Left lung (tissue), 10 donors: ENCODE results near the gene ATP1A4. TPM values are rescaled to one million over a fixed set of nuclear protein-coding genes. Genes with fewer than 3 reads are reported as not detected.

Experiments
- ATAC-seq: fragments of 200-7000 bp; cut with Tn5 transposase; one replicate; pipeline ENCODE4 v1.9.1; 2020; ENCODE audit warnings: moderate library complexity
- DNase-seq, 4 donors: peaks; one replicate each; pipeline ENCODE4 v3.0.0-alpha.2; 2013 to 2020
- H3K27ac ChIP-seq, 2 donors: fragments of 200-600 bp; sonication (generic) in 1 of 2; one replicate each; pipeline versions ENCODE4 v1.5.0 to v1.8.0; 2020 to 2021
- H3K27me3 ChIP-seq, 2 donors: fragments of 200-600 bp; sonication (generic) in 1 of 2; one replicate each; pipeline versions ENCODE4 v1.5.0 to v1.8.0; 2020 to 2021
- H3K36me3 ChIP-seq, 2 donors: fragments of 200-600 bp; sonication (generic) in 1 of 2; one replicate each; pipeline versions ENCODE4 v1.5.0 to v1.8.0; 2020 to 2021
- H3K4me1 ChIP-seq, 2 donors: fragments of 200-600 bp; one replicate each; pipeline ENCODE4 v1.8.0; 2021
- H3K4me3 ChIP-seq, 2 donors: fragments of 200-600 bp; sonication (generic) in 1 of 2; one replicate each; pipeline versions ENCODE4 v1.5.0 to v1.8.0; 2020 to 2021; ENCODE audit warnings: mild to moderate bottlenecking in 1 of 2
- H3K9me3 ChIP-seq, 2 donors: fragments of 200-600 bp; sonication (generic) in 1 of 2; one replicate each; pipeline versions ENCODE4 v1.5.0 to v1.8.0; 2020 to 2021
- intact Hi-C, 2 donors: fragments of 100-400 bp; cut with DNase I; formaldehyde crosslinking; loops; one replicate each; pipeline versions ENCODE4 v1.11.2 to v1.14.2; 2022
- polyA plus RNA-seq, 6 donors: library from polyadenylated mRNA; unstranded; fragments of 120-200 nt; gene quantifications; one replicate each; pipeline ENCODE4 v1.2.1, GENCODE V29; 2013; ENCODE audit not compliant: insufficient read length in 6 of 6
- total RNA-seq, 2 donors: library from RNA; stranded (reverse); fragmentation: NEBNext Ultra II Directional; extraction: Animal tissue kit (Norgen Biotek cat#: 25700); gene quantifications; one replicate each; pipeline ENCODE4 v1.2.1, GENCODE V29; 2021
- TF ChIP-seq, protein P1 (sequence below), 2 donors: fragments of 200-600 bp; sonication (generic) in 1 of 2; IDR thresholded peaks; one replicate each; pipeline versions ENCODE4 v1.5.0 to v1.8.0; 2021; ENCODE audit warnings: antibody characterized with exemption in 2 of 2
- donor health status: DM: no; HTN: yes; CAD: no.
- donor health status: DM: no; HTN: no; CAD: no.

The ATP1A4 gene
- total and polyA plus RNA-seq, 8 donors, result 0.10 to 0.26 (median 0.17) TPM; not detected in 2

DNA sequence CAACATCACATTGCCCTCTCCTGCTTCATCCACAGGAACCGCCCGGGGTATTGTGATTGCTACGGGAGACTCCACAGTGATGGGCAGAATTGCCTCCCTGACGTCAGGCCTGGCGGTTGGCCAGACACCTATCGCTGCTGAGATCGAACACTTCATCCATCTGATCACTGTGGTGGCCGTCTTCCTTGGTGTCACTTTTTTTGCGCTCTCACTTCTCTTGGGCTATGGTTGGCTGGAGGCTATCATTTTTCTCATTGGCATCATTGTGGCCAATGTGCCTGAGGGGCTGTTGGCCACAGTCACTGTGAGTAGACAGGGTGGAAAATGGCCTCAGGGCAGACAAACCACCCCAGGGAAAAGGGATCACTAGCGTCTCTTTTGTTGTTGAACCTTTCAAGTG lies 12.7 kb downstream of the ATP1A4 start:
- intact Hi-C loops, result no loop called here
- H3K27me3 ChIP-seq, result peaks cover 0 to 6% of the 10 kb centered on the region in 2 donors
- no peak overlapping the region for H3K4me3 ChIP-seq
- ATAC-seq, result no peak
- no peaks in the 10 kb centered on the region for H3K36me3 ChIP-seq
- H3K4me1 ChIP-seq, result peaks cover 0 to 14% of the 10 kb centered on the region in 2 donors
- TF ChIP-seq, protein P1, sequence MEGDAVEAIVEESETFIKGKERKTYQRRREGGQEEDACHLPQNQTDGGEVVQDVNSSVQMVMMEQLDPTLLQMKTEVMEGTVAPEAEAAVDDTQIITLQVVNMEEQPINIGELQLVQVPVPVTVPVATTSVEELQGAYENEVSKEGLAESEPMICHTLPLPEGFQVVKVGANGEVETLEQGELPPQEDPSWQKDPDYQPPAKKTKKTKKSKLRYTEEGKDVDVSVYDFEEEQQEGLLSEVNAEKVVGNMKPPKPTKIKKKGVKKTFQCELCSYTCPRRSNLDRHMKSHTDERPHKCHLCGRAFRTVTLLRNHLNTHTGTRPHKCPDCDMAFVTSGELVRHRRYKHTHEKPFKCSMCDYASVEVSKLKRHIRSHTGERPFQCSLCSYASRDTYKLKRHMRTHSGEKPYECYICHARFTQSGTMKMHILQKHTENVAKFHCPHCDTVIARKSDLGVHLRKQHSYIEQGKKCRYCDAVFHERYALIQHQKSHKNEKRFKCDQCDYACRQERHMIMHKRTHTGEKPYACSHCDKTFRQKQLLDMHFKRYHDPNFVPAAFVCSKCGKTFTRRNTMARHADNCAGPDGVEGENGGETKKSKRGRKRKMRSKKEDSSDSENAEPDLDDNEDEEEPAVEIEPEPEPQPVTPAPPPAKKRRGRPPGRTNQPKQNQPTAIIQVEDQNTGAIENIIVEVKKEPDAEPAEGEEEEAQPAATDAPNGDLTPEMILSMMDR (IDR thresholded peaks at IDR 0.05), result no peak
- H3K27ac ChIP-seq, result no peak overlapping the region
- no peak for DNase-seq
- no peaks in the 10 kb centered on the region for H3K9me3 ChIP-seq

DNA sequence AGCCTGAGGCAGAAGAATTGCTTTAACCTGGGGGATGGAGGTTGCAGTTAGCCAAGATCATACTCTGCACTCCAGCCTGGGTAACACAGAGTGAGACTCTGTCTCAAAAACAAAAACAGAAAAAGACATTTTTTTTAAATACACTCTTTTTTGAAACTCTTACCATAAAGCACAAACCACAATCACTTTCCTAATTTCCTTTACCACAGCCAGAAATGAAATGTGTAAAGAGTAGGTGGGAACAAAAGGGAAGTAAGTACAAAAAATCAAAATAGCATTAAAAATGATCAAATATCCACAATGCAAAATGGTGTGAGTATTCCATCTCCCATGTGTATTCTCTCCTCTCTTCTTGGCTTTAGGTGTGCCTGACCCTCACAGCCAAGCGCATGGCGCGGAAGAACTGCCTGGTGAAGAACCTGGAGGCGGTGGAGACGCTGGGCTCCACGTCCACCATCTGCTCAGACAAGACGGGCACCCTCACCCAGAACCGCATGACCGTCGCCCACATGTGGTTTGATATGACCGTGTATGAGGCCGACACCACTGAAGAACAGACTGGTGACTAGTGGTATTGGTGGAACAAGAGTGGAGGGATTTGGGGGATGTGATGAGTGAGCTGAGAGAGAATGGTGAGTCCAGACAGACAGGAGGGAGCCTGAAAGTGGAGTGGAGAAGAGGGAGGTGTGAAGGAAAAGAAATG lies 14.9 kb downstream of the ATP1A4 start:
- H3K36me3 ChIP-seq, result no peaks in the 10 kb centered on the region
- DNase-seq, result no peak
- H3K9me3 ChIP-seq, result no peaks in the 10 kb centered on the region
- peaks cover 0 to 14% of the 10 kb centered on the region in 2 donors for H3K4me1 ChIP-seq
- H3K4me3 ChIP-seq, result no peak overlapping the region
- TF ChIP-seq, protein P1 (IDR thresholded peaks at IDR 0.05), result no peak
- intact Hi-C loops, result no loop called here
- no peak for ATAC-seq
- H3K27ac ChIP-seq, result no peak overlapping the region
- H3K27me3 ChIP-seq, result peaks cover 0 to 6% of the 10 kb centered on the region in 2 donors

DNA sequence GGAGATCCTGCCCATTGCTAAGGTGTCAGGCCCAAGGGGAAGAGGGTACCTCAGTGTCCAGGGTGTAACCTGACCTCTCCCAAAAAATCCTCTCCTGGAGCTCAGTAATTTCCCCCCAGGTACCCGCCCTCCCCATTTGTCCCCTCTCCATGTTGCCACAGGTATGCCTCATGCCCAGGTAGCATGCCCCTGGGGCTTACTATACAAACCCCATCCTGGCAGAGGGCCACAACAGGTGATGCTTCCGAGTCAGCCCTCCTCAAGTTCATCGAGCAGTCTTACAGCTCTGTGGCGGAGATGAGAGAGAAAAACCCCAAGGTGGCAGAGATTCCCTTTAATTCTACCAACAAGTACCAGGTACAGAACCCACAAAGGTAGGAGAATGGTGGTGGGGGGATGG lies 15.7 kb downstream of the ATP1A4 start:
- Histone ChIP-seq H3K27ac (no peak overlapping the region), H3K27me3 (peaks cover 0 to 6% of the 10 kb centered on the region in 2 donors), H3K9me3 (no peaks in the 10 kb centered on the region), H3K4me1 (peaks cover 0 to 9% of the 10 kb centered on the region in 2 donors), H3K4me3 (no peak overlapping the region), H3K36me3 (no peaks in the 10 kb centered on the region)
- DNase-seq (no peak), ATAC-seq (no peak)
- intact Hi-C loops, result no loop called here
- TF ChIP-seq, protein P1 (IDR thresholded peaks at IDR 0.05), result no peak

DNA sequence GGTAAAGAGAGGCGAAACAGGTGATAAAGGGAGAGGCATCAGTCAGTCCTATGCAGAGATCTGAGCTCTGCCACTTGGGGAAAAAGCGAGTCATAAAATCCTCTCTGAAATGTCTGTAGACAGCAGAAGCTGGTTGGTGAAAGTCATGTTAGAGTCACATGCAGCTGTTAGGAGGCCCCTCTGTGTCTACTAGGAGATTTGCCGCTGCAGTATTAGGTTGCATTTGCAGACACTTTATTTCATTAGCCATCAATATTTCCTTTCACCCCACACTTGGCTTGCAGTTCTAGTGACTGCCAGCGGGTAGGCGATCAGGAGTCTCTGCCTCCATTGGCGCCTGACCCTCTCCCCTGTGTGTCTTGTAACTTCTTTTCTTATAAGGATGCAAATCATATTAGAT lies 16.2 kb downstream of the ATP1A4 start:
- no peak for ATAC-seq
- no peak overlapping the region for H3K27ac ChIP-seq
- peaks cover 0 to 9% of the 10 kb centered on the region in 2 donors for H3K4me1 ChIP-seq
- intact Hi-C loops, result no loop called here
- peaks cover 0 to 6% of the 10 kb centered on the region in 2 donors for H3K27me3 ChIP-seq
- no peaks in the 10 kb centered on the region for H3K9me3 ChIP-seq
- H3K4me3 ChIP-seq, result no peak overlapping the region
- TF ChIP-seq, protein P1 (IDR thresholded peaks at IDR 0.05), result no peak
- no peaks in the 10 kb centered on the region for H3K36me3 ChIP-seq
- no peak for DNase-seq

DNA sequence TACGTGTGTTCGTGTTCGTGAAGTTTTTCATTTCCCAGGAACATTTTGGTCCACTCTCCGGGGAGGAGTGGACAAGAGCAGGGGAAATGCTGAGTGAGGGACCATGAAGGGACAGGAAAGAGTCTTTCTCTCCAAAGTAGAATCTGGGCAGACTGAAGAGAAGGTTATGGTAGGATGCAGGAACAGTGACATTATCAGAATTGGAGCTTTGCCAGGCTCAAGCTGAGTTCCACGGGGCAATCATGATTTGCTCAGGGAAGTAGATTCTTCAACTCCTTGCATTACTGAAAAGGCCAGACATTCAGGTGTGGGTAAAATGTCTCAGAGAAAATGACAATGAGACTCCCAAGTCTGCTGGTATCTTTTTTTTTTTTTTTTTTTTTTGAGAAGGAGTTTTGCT lies 16.6 kb downstream of the ATP1A4 start:
- TF ChIP-seq, protein P1 (IDR thresholded peaks at IDR 0.05), result no peak
- Histone ChIP-seq H3K4me1 (peaks cover 0 to 9% of the 10 kb centered on the region in 2 donors), H3K4me3 (no peak overlapping the region), H3K27ac (no peak overlapping the region), H3K9me3 (no peaks in the 10 kb centered on the region), H3K36me3 (no peaks in the 10 kb centered on the region), H3K27me3 (peaks cover 0 to 6% of the 10 kb centered on the region in 2 donors)
- DNase-seq, result no peak
- no peak for ATAC-seq
- intact Hi-C loops, result no loop called here
